OCI-LY3 (cell line): Measurements from ENCODE around the gene DPF3.

Source experiments
- H2AFZ ChIP-seq: fragments of 200-600, 300-600 bp; shearing (Covaris generic); 2 replicates; pipeline ENCODE4 v1.6.0; 2014; ENCODE audit warnings: antibody characterized with exemption, low read depth, low read length
- H3K27ac ChIP-seq: fragments of 200-600, 300-600 bp; sonication (generic); 2 replicates; pipeline ENCODE4 v1.5.1; 2014; ENCODE audit warnings: mild to moderate bottlenecking, low read length, moderate library complexity, mixed read lengths
- H3K27me3 ChIP-seq: fragments of 200-600, 300-600 bp; sonication (generic); 2 replicates; pipeline ENCODE4 v1.6.1; 2014; ENCODE audit warnings: low read depth, low read length, mixed read lengths
- H3K36me3 ChIP-seq: fragments of 200-600, 300-600 bp; sonication (generic); replicated peaks from 2 replicates; pipeline ENCODE3; 2014; ENCODE audit warnings: low read depth, low read length, mixed read lengths
- H3K4me1 ChIP-seq: fragments of 300-600, 200-600 bp; sonication (generic); 2 replicates; pipeline ENCODE4 v1.6.1; 2014; ENCODE audit warnings: low read length, mixed read lengths
- H3K4me2 ChIP-seq: fragments of 200-600, 300-600 bp; sonication (generic); 2 replicates; pipeline ENCODE4 v1.6.1; 2014; ENCODE audit warnings: low read length, mixed read lengths
- H3K4me3 ChIP-seq: fragments of 300-600, 200-600 bp; sonication (generic); 2 replicates; pipeline ENCODE4 v1.5.1; 2014; ENCODE audit warnings: antibody characterized with exemption, mild to moderate bottlenecking, low read length, moderate library complexity
- H3K79me2 ChIP-seq: fragments of 300-600, 200-600 bp; shearing (Covaris generic); 2 replicates; pipeline ENCODE4 v1.6.1; 2014; ENCODE audit warnings: mild to moderate bottlenecking, low read length, mixed read lengths
- H3K9ac ChIP-seq: fragments of 300-600, 200-600 bp; shearing (Covaris generic); 2 replicates; pipeline ENCODE4 v1.6.0; 2014; ENCODE audit warnings: mild to moderate bottlenecking, low read length, moderate library complexity
- H3K9me3 ChIP-seq: fragments of 200-600, 300-600 bp; shearing (Covaris generic); 2 replicates; pipeline ENCODE4 v1.6.1; 2014; ENCODE audit warnings: low read length, mixed read lengths; ENCODE audit not compliant: insufficient read depth
- H4K20me1 ChIP-seq: fragments of 200-600, 300-600 bp; sonication (generic); 2 replicates; pipeline ENCODE4 v1.6.1; 2016; ENCODE audit warnings: low read length, mixed read lengths; ENCODE audit not compliant: insufficient read depth
- CTCF ChIP-seq: fragments of 200-600, 300-600 bp; sonication (generic); IDR thresholded peaks from 2 replicates; pipeline ENCODE4 v1.5.1; 2014; ENCODE audit warnings: antibody characterized with exemption, low read length, low read depth
- EZH2phosphoT487 ChIP-seq: fragments of 200-600 bp; shearing (Covaris generic); IDR thresholded peaks from 2 replicates; pipeline ENCODE4 v1.6.1; 2018; ENCODE audit warnings: antibody characterized with exemption, mixed run types, low read depth

Gene DPF3

GRCh38 chr14:72776701-72777261, 117.1 kb downstream of the DPF3 start:
- H2AFZ ChIP-seq = no peak overlapping the region
- H3K4me1 ChIP-seq = peaks cover 77% of the 10 kb centered on the region
- peak overlapping the region; percentile 82 for H3K4me2 ChIP-seq
- H4K20me1 ChIP-seq = no peaks in the 10 kb centered on the region
- H3K36me3 ChIP-seq = peaks cover 23% of the 10 kb centered on the region
- peak overlapping the region; percentile 93 for H3K27ac ChIP-seq
- H3K9me3 ChIP-seq = peaks cover 5% of the 10 kb centered on the region; the same call in 1 of the 2 replicates
- peak overlapping the region; percentile 63 for H3K4me3 ChIP-seq
- H3K79me2 ChIP-seq = peaks cover 44% of the 10 kb centered on the region
- TF ChIP-seq EZH2phosphoT487 = no peak
- no peak for TF ChIP-seq CTCF
- no peaks in the 10 kb centered on the region for H3K27me3 ChIP-seq
- H3K9ac ChIP-seq = peak overlapping the region; percentile 62

GRCh38 chr14:72775923-72776554, 117.9 kb downstream of the DPF3 start:
- Histone ChIP-seq H3K4me2 (peak overlapping the region; percentile 82), H3K4me3 (peak overlapping the region; percentile 63), H3K79me2 (peaks cover 48% of the 10 kb centered on the region), H3K4me1 (peaks cover 69% of the 10 kb centered on the region), H3K27ac (peak overlapping the region; percentile 93), H3K36me3 (peaks cover 22% of the 10 kb centered on the region), H4K20me1 (no peaks in the 10 kb centered on the region), H3K9ac (peak overlapping the region; percentile 62), H2AFZ (no peak overlapping the region), H3K27me3 (no peaks in the 10 kb centered on the region), H3K9me3 (peaks cover 5% of the 10 kb centered on the region; the same call in 1 of the 2 replicates)
- TF ChIP-seq CTCF (no peak), EZH2phosphoT487 (no peak)

GRCh38 chr14:72774894-72775620, 118.8 kb downstream of the DPF3 start:
- Histone ChIP-seq H3K9ac (peak overlapping the region; percentile 62), H3K4me3 (peak overlapping the region; percentile 63), H3K27ac (peak overlapping the region; percentile 93), H3K4me2 (peak overlapping the region; percentile 82), H3K79me2 (peaks cover 48% of the 10 kb centered on the region), H3K9me3 (peaks cover 5% of the 10 kb centered on the region; the same call in 1 of the 2 replicates), H3K27me3 (no peaks in the 10 kb centered on the region), H3K4me1 (peaks cover 59% of the 10 kb centered on the region), H3K36me3 (peaks cover 24% of the 10 kb centered on the region), H2AFZ (no peak overlapping the region), H4K20me1 (no peaks in the 10 kb centered on the region)
- TF ChIP-seq EZH2phosphoT487 = no peak
- TF ChIP-seq CTCF = no peak

- peak overlapping the region; percentile 82 for H3K4me2 ChIP-seq
- H3K27me3 ChIP-seq = no peaks in the 10 kb centered on the region
- TF ChIP-seq CTCF = no peak
- no peak for TF ChIP-seq EZH2phosphoT487
- H2AFZ ChIP-seq = no peak overlapping the region
- H3K4me3 ChIP-seq = peak overlapping the region; percentile 63
- H3K36me3 ChIP-seq = peaks cover 22% of the 10 kb centered on the region
- H3K4me1 ChIP-seq = peaks cover 57% of the 10 kb centered on the region
- peaks cover 5% of the 10 kb centered on the region; the same call in 1 of the 2 replicates for H3K9me3 ChIP-seq
- peaks cover 45% of the 10 kb centered on the region for H3K79me2 ChIP-seq
- peak overlapping the region; percentile 93 for H3K27ac ChIP-seq
- no peaks in the 10 kb centered on the region for H4K20me1 ChIP-seq
- peak overlapping the region; percentile 62 for H3K9ac ChIP-seq
Observed at GRCh38 chr14:72774141-72774540, 119.8 kb downstream of the DPF3 start.
